GM19455 (cell line): ENCODE results near the gene CNTNAP2.

Source experiments
- ATAC-seq: cut with Tn5 transposase; IDR thresholded peaks from one replicate; pipeline ENCODE4 v1.9.1; 2021; ENCODE audit not compliant: unreplicated experiment

CNTNAP2 gene

DNA sequence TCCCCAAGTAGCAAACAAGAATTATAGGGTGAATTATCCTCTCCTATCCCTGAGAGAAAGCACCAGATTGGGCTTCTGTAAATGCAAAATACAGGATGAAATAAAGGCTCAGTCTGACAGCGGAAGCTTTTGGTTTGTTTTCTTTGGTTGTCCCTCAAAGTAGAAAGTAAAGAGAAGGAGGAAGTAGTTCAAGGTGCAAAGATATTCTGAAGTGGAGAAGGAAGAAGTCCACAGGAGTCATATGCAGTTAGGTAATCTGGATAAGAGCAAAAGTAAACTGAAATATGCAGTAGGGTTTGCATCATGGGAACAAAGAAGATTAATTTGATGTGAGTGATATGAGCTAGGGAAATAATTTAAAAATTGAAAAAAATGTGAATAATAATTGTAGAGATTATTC lies 1071.9 kb downstream of the CNTNAP2 start:
- no peak for ATAC-seq

DNA sequence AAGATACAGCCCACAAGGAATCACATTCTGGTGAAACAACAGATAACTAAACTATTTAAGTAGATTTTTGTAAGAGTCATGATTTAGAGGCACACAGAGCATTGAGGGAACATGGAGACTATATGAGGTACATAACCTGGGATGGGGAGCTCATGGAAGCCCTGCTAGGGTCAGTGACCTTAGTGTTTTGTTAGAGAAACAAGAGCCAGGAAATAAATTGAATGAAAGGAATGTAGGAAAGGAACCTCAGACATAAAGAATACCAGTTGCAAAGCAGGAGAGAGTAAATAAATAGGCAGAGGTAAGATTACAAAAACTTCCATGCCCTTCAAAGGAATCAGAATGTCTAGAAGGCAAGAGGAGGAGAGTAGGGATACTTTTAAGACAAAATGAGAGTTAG lies 1076.9 kb downstream of the CNTNAP2 start:
- no peak for ATAC-seq

DNA sequence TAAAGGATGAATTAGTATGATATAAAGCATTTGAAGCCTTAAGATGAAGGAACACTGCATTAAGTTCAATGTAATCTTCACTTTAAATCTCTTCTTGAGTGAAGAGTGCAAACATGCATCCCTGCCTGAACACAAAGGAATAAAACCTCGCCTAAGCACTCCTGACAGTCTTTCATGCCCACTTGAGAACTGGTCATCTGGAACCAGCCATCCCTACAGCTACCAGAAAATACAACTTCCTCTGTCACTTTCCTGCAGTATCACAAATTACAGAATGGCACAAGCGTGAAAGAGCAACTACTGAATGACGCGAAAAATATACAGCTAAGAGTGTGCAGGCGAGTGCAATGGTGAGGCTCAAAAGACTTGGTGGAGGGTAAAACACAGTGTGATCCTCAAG lies 1079.9 kb downstream of the CNTNAP2 start:
- no peak for ATAC-seq

DNA sequence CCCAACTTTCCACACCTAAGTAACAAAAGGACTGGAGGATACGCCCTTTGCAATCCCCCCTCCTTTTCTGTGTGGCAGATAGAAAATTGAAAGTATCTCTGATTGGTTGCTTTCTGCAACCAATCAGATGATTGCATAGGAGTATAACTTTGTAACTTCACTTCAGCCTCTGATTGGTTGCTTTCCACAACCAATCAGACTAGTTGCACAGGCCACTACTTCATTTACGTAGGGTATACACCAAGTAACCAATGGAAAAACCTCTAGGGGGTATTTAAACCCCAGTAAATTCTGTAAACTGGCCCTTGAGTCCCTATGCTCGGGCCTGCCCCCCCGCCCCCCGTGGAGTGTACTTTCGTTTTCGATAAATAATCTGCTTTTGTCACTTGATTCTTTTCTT lies 1080.4 kb downstream of the CNTNAP2 start:
- no peak for ATAC-seq

DNA sequence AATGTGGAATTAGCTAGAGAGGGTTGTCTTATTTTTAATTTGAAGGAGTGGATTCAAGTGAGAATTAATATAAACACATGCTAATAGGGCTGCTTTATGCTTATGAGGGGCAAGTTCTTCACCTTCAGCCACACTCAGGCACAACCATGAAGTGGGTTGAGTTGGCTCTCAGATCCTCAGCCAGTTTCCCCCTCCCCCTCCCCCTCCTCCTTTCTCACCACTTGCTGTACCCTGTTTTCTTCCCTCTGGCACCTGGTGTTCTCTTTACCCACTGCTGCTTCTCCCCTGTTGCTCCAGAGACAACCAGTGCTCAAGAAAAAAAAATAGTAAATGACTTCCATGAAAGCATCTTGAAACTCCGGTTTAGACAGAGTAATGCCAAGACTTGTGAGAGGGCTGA lies 1083.3 kb downstream of the CNTNAP2 start:
- no peak for ATAC-seq

DNA sequence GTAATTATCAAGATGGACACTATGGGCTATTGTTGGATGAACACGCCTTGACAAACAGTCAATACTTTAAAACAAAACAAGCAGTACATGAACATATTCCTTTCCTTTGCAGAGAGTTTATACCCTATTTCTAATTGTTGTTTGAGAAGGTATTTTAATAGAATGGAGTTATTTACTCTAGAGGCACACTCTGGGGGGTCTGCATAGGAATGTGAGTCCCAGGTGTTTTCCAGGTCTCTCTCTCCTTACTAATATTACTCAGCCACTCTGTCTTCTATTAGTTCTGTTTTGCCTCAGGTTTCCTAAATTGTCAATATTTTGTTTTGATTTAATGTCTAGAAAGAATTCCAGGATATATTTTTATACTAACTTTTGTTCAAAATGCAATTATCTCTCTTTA lies 1091.4 kb downstream of the CNTNAP2 start:
- ATAC-seq = no peak

DNA sequence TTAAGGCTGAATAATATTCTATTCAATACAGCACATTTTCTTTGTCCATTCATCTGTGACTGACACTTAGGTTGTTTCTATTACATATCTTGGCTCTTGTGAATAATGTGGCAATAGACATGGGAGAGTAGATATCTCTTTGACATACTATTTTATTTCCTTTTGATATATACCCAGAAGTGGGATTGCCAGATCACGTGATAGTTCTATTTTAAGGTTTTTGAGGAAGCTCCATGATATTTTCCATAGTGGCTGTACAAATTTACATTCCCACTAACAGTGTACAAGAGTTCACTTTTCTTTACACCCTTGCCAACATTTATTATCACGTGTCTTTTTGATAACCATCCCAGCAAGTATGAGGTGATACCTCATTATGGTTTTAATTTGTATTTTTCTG lies 1114.7 kb downstream of the CNTNAP2 start:
- no peak for ATAC-seq

DNA sequence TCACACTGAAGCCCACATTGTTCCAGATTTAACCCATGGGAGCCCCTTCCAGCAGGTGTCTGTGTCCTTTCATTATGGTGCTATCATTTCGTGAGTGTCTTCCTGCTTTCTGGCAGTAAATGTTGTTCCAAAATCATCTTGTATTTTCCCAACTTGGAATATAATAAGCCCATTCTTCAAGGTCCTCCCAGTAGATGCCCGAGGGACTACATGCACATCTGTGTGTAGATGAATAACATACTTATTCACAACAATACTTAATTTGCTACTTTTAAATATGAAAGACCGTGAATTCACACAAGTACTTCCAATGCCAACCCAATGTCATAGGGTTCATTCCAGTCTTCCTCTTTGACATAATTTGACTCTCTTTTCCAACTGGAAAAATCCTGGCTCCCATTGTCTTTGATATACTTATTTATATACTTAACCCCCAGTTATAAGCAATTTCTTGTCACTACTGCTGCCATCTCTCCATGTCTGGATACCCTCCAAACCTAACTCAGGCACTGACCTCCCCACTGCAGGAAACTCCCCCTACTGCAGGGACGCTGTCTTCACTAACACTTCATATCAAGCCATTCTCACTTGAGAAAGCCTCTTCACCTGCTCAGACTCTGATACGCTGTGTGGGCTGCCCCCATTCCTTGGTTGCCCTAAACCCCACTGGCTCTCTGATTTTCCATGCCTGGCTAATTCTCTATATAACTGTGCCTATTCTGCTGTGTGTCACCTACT lies 1119.2 kb downstream of the CNTNAP2 start:
- ATAC-seq = no peak

DNA sequence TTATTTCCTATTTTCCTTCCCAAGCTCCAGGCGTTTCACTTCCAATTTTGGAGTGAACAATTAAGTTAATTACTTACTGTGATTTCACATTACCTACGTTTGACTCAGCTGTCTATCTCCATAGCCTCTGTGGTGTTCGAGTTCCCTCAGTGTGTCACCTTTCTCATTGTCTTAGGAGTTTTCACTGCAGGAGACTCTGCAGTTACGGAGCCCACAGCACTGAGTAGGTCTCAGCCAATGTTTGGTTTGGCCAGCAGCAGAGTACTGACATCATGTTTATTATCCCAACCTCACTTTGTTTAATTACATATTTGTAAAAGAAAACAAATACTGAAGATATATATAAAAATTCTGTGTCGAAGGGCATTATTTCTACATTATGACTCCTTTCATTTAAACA lies 1123.9 kb downstream of the CNTNAP2 start:
- no peak for ATAC-seq

DNA sequence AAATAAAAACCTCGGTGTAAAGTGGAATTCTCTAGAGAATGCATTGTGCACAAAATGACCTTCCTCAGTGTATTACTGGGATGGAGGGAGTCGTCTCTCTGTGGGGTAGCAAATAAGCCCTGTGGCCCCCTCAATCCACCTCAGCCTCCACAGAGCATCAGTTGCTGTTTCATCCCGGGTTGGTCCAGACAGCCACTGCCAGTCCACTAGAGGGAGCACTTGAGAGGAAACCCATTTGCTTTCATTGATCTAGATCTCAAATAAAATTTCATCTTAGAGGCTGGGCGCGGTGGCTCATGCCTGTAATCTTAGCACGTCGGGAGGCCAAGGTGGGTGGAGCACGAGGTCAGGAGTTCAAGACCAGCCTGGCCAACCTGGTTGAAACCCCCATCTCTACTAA lies 1128.7 kb downstream of the CNTNAP2 start:
- ATAC-seq = no peak

DNA sequence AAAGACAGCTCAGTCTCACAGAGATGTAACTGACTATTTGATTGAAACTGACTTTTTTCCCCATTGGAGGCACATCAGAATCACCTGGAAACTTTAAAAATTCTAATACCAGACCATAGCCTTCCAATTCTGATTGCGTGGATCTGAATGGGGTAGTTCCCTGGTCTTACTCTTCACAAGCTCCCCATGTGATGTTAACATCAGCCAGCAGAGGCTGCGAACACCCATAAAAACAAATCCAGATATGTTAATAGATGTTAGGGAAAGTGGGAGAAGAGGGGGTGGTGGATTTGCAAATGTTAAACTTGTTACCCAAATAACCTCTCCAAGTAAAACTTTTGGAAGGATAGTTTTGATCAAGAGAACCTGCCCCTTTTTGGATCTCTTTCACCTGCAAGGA lies 1133.4 kb downstream of the CNTNAP2 start:
- no peak for ATAC-seq

DNA sequence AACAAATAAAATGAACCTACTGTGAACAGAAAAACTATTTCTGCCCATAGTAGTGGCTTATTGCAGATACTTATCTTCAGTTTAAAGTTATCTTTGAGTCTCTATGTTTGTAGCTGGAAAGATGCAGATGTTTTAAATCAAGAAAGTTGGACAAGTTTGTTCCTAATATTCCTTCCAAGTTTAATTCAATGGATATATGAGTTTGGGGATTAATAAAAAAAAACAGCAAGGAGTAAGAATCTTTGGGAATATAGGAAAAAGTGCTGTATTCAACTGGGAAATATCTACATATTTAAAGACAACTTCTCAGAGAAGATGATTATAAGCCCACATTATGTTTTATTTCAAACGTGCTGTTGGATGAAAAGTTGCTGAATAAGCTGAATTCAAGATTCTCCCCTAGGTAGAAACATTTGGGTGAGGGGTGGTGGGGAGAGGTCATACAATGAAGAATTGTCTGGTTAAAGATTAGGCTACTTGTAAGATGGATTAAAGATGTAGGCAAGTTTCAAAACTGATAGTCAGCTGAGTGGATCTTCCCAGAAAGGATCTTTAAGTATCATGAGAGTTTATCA lies 1135.2 kb downstream of the CNTNAP2 start:
- ATAC-seq = no peak

DNA sequence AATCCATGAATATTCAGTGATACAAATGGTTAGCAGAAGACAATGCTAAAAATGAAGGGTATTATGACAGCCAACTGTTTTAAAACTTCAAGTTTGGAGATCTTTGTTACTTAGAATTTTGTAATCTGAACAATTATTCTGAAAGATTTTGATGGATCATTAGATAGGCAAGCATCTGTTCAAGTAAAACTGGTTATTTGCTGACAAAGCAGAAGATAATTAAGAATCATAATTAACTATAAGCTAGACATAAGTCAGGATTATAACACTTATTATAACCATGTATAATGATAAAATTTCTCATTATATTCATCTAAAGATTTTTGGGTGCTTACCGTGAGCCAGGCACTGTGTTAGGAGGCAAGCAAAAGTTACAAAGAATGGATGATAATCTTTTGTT lies 1145.1 kb downstream of the CNTNAP2 start:
- ATAC-seq = no peak

DNA sequence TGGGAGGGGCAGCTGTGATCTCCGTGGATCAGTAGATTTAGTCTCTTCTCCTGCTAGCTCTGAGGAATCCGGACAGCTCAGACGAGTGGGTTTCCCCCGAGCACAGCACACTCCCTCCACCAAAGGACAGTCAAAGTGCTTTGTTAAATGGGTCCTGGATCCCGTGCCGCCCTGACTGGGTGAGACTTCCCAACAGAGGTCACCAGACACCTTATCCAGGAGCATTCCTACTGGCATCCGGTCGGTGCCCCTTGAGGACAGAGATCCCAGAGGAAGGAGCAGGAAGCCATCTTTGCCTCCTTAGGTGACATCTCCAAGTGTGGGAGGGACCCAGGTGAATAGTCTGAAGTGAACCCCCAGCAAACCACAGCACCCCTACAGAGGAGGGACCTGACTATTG lies 1148.9 kb downstream of the CNTNAP2 start:
- no peak for ATAC-seq

DNA sequence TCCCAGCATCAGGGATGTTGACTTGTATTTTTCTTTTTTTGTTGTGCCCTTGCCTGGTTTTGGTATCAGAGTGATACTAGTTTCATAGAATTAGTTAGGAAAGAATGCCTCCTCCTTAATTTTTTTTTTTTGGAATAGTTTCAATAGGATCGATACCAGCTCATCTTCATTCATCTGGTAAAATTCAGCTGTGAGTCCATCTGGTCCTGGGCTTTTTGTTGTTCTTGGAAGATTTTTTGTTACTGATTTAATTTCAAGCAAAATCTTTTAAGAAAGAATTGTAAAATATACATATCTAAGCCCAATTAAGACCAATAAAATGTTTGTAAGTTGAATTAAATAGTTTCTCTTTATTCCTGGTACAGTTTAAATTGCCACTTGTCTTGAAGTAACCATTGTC lies 1159.5 kb downstream of the CNTNAP2 start:
- no peak for ATAC-seq

DNA sequence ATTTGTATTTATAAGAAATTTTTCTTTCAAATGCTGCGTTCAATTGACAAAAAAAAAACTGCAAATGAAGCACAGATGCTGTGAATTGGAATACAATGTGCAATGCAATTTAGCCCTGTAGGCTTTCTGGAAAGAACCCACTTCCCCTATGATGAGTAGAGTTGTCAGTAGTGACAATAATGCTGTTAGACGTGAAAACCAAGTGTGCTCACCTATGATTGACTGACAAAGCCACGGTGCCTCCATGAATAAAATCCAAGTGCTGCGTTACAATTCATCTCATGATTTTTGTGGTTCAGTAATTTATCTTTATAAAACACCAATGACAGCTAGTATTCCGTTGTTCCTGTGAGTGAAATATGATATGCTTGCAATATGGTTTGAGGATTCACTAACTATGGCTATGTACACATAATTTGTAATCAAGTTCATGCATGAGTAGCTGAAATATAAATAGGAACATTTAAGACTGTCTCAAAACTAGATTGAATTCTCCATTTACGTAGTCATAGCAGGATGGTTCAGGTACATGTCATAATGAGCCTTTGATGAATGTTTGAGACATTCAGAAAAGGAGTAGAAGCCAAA lies 1160.3 kb downstream of the CNTNAP2 start:
- no peak for ATAC-seq

DNA sequence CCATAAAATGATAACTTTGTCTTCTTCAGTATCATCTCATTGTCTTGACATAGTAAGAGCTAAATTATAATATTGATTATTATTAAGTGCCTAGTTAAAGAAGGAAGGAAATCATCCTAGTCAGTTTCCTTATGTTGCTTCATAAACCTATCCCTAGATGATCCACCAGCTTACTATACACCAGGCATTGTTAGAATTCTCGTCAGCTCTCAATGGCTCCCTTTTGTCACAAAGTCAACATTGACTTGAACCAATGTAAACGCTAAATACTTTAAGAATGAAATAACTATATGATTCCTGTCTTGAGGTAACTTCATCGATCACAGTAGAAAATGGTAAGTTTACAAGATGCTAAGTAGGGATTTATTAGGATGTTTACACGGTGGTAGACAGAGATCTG lies 1162.9 kb downstream of the CNTNAP2 start:
- no peak for ATAC-seq

DNA sequence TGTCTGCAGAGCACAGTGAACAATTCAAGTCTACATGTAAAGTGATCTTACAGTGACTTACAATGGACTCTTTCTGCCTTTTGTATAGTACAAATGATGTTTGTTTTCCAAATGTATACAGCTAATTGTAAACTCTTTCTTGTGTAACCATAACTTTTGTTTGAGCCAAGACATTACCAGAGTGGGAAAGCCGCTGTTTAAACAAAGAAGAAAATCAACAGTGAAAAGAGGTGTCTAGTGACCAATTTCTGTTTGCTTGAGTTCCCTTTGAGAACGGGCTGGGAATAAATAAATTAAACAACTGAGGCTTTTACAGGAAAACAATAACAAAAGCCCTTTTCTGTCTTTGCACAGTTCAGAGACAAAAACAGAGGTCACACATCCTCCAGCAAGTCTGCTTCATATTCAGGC lies 1163.4 kb downstream of the CNTNAP2 start:
- no peak for ATAC-seq

DNA sequence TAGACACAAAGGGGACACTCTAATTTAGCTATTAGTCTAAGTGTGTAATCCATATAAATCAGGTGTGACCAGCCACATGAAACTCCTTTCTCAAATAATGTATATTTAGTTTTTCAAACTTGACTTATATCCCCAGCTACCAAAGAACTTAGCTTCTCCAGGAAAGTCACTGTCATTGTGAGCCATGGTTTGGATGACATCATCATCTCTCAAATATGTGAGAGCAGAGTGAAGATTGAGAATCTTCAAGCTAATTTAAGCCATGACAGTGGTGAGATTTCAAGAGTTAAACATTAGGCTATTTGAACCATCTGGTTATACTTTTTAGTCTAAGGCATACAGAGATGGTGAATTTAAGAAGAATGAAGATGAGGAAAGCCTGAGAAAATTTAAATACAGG lies 1165.6 kb downstream of the CNTNAP2 start:
- no peak for ATAC-seq

DNA sequence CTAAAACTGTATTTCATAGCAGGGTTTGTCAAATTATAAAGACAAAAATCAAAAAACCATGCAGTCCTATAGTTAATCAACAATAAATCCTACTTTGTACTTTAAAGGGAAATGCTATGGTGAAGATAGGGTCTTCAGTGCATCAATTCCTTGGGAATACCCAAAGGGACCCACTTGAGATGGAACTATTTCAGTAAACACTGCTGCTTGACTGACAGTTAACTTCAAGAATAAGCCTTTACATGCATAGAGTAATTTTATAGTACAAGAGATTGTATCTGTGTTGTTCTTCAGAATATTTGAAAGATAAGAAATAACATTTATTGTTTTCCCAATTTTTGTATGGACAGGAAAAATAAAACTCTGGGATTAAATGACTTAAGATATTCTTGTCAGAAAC lies 1179.6 kb downstream of the CNTNAP2 start:
- no peak for ATAC-seq

DNA sequence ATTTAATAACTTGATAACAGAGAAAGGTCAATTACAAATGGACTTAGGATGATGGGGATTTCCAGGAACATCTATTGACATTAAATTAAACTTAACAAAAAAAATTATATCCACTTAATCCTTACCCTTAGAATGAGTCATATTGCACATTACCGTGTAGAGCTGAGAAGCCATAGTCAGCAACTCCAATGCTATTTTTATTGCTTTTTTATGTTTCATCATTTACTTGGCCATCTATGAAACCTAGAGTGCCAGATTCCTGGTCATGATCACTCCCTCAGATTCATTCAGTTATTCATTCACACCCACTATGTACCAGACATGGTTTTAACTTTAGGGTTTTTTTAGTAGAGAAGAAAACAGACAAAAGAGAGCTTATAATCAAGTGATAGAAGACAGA lies 1180.4 kb downstream of the CNTNAP2 start:
- no peak for ATAC-seq

DNA sequence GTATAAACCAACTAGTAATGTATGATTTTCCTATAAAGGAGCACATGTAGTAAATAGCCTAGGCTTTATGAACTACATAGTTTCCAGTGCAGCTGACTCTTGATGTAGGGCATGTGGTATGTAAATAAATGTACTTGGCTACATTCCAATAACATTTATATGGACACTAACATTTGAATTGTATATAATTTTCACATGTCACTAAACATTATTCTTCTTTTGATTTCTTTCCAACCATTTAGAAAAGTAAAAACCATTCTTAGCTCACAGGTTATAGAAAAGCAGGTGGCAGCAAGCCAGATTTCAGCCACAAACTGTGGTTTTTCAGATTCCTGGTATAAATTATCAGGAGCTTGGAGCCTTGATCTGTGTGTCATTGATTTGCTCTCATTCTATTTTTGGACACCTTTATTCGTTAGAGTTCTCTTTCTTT lies 1182.0 kb downstream of the CNTNAP2 start:
- no peak for ATAC-seq

DNA sequence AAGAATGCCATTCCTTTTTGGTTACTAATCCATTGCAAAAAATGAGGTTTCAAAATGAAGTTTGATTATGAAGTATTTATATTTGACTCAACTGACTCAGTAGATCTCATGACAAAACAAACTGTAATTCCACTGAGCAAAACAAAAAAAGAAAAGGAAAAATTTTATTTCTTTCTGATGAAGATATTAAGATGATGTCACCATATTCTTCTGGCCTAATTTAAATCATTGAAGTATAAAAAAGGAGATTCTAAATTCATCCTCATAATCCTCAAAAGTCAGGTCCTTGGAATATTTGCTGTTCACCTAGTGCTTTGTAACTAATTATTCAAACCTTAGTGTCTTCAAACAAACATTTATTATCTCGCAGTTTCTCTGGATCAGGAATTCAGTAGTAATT lies 1183.7 kb downstream of the CNTNAP2 start:
- ATAC-seq = no peak
